ENCODE results near the gene PHC2.

The PHC2 gene

GRCh38 chr1:33364565-33364918 lies 66.4 kb downstream of the PHC2 start:
- H3K9me3 ChIP-seq (replicated peaks; ENCODE audit: low read length) = no peaks in the 10 kb centered on the region
- no peaks in the 10 kb centered on the region for H3K27me3 ChIP-seq (ENCODE audit: control insufficient read depth, insufficient read depth, low read length)
- H3K4me1 ChIP-seq (ENCODE audit: control insufficient read depth, insufficient read depth, low read length) = peaks cover 7% of the 10 kb centered on the region
- peaks cover 54% of the 10 kb centered on the region for H3K36me3 ChIP-seq (ENCODE audit: insufficient read depth, low read length)
- H3K4me3 ChIP-seq (ENCODE audit: low read length) = no peak overlapping the region
- H3K9ac ChIP-seq (ENCODE audit: low read depth, low read length) = no peak overlapping the region
- no peak overlapping the region for H3K4me2 ChIP-seq (ENCODE audit: low read length)

- Histone ChIP-seq H3K9ac (ENCODE audit: low read depth, low read length) (no peak overlapping the region), H3K4me1 (ENCODE audit: control insufficient read depth, insufficient read depth, low read length) (peaks cover 7% of the 10 kb centered on the region), H3K27me3 (ENCODE audit: control insufficient read depth, insufficient read depth, low read length) (no peaks in the 10 kb centered on the region), H3K4me2 (ENCODE audit: low read length) (no peak overlapping the region), H3K9me3 (replicated peaks; ENCODE audit: low read length) (no peaks in the 10 kb centered on the region), H3K36me3 (ENCODE audit: insufficient read depth, low read length) (peaks cover 57% of the 10 kb centered on the region), H3K4me3 (ENCODE audit: low read length) (no peak overlapping the region)
Observed at GRCh38 chr1:33363470-33363861, 67.4 kb downstream of the PHC2 start.

GRCh38 chr1:33363021-33363420 lies 67.9 kb downstream of the PHC2 start:
- H3K36me3 ChIP-seq (ENCODE audit: insufficient read depth, low read length) = peaks cover 61% of the 10 kb centered on the region
- H3K4me2 ChIP-seq (ENCODE audit: low read length) = no peak overlapping the region
- H3K4me3 ChIP-seq (ENCODE audit: low read length) = no peak overlapping the region
- H3K9me3 ChIP-seq (replicated peaks; ENCODE audit: low read length) = no peaks in the 10 kb centered on the region
- peaks cover 7% of the 10 kb centered on the region for H3K4me1 ChIP-seq (ENCODE audit: control insufficient read depth, insufficient read depth, low read length)
- H3K27me3 ChIP-seq (ENCODE audit: control insufficient read depth, insufficient read depth, low read length) = no peaks in the 10 kb centered on the region
- H3K9ac ChIP-seq (ENCODE audit: low read depth, low read length) = no peak overlapping the region

- Histone ChIP-seq H3K27me3 (ENCODE audit: control insufficient read depth, insufficient read depth, low read length) (no peaks in the 10 kb centered on the region), H3K4me1 (ENCODE audit: control insufficient read depth, insufficient read depth, low read length) (peaks cover 7% of the 10 kb centered on the region), H3K4me3 (ENCODE audit: low read length) (no peak overlapping the region), H3K4me2 (ENCODE audit: low read length) (no peak overlapping the region), H3K9ac (ENCODE audit: low read depth, low read length) (no peak overlapping the region), H3K36me3 (ENCODE audit: insufficient read depth, low read length) (peaks cover 68% of the 10 kb centered on the region), H3K9me3 (replicated peaks; ENCODE audit: low read length) (no peaks in the 10 kb centered on the region)
Observed at GRCh38 chr1:33361532-33362235, 69.2 kb downstream of the PHC2 start.

GRCh38 chr1:33360367-33360766 lies 70.5 kb downstream of the PHC2 start:
- Histone ChIP-seq H3K9me3 (replicated peaks; ENCODE audit: low read length) (no peaks in the 10 kb centered on the region), H3K4me2 (ENCODE audit: low read length) (no peak overlapping the region), H3K27me3 (ENCODE audit: control insufficient read depth, insufficient read depth, low read length) (no peaks in the 10 kb centered on the region), H3K4me1 (ENCODE audit: control insufficient read depth, insufficient read depth, low read length) (peaks cover 2% of the 10 kb centered on the region), H3K4me3 (ENCODE audit: low read length) (no peak overlapping the region), H3K9ac (ENCODE audit: low read depth, low read length) (no peak overlapping the region), H3K36me3 (ENCODE audit: insufficient read depth, low read length) (peaks cover 59% of the 10 kb centered on the region)

- no peaks in the 10 kb centered on the region for H3K27me3 ChIP-seq (ENCODE audit: control insufficient read depth, insufficient read depth, low read length)
- H3K9me3 ChIP-seq (replicated peaks; ENCODE audit: low read length) = no peaks in the 10 kb centered on the region
- H3K4me3 ChIP-seq (ENCODE audit: low read length) = no peak overlapping the region
- no peak overlapping the region for H3K9ac ChIP-seq (ENCODE audit: low read depth, low read length)
- H3K4me2 ChIP-seq (ENCODE audit: low read length) = no peak overlapping the region
- H3K4me1 ChIP-seq (ENCODE audit: control insufficient read depth, insufficient read depth, low read length) = no peaks in the 10 kb centered on the region
- H3K36me3 ChIP-seq (ENCODE audit: insufficient read depth, low read length) = peaks cover 57% of the 10 kb centered on the region
Observed at GRCh38 chr1:33359931-33360330, 71.0 kb downstream of the PHC2 start.

- H3K9ac ChIP-seq (ENCODE audit: low read depth, low read length) = no peak overlapping the region
- H3K4me3 ChIP-seq (ENCODE audit: low read length) = no peak overlapping the region
- no peaks in the 10 kb centered on the region for H3K9me3 ChIP-seq (replicated peaks; ENCODE audit: low read length)
- H3K4me2 ChIP-seq (ENCODE audit: low read length) = no peak overlapping the region
- H3K27me3 ChIP-seq (ENCODE audit: control insufficient read depth, insufficient read depth, low read length) = no peaks in the 10 kb centered on the region
- no peaks in the 10 kb centered on the region for H3K4me1 ChIP-seq (ENCODE audit: control insufficient read depth, insufficient read depth, low read length)
- H3K36me3 ChIP-seq (ENCODE audit: insufficient read depth, low read length) = peaks cover 59% of the 10 kb centered on the region
Observed at GRCh38 chr1:33358795-33359503, 71.9 kb downstream of the PHC2 start.

GRCh38 chr1:33358114-33358794 lies 72.6 kb downstream of the PHC2 start:
- H3K4me2 ChIP-seq (ENCODE audit: low read length) = no peak overlapping the region
- no peak overlapping the region for H3K9ac ChIP-seq (ENCODE audit: low read depth, low read length)
- no peak overlapping the region for H3K4me3 ChIP-seq (ENCODE audit: low read length)
- no peaks in the 10 kb centered on the region for H3K4me1 ChIP-seq (ENCODE audit: control insufficient read depth, insufficient read depth, low read length)
- peaks cover 62% of the 10 kb centered on the region for H3K36me3 ChIP-seq (ENCODE audit: insufficient read depth, low read length)
- H3K9me3 ChIP-seq (replicated peaks; ENCODE audit: low read length) = no peaks in the 10 kb centered on the region
- H3K27me3 ChIP-seq (ENCODE audit: control insufficient read depth, insufficient read depth, low read length) = no peaks in the 10 kb centered on the region

- no peak overlapping the region for H3K4me2 ChIP-seq (ENCODE audit: low read length)
- no peak overlapping the region for H3K9ac ChIP-seq (ENCODE audit: low read depth, low read length)
- H3K4me1 ChIP-seq (ENCODE audit: control insufficient read depth, insufficient read depth, low read length) = no peaks in the 10 kb centered on the region
- H3K9me3 ChIP-seq (replicated peaks; ENCODE audit: low read length) = no peaks in the 10 kb centered on the region
- no peaks in the 10 kb centered on the region for H3K27me3 ChIP-seq (ENCODE audit: control insufficient read depth, insufficient read depth, low read length)
- no peak overlapping the region for H3K4me3 ChIP-seq (ENCODE audit: low read length)
- H3K36me3 ChIP-seq (ENCODE audit: insufficient read depth, low read length) = peaks cover 55% of the 10 kb centered on the region
Observed at GRCh38 chr1:33357099-33357498, 73.8 kb downstream of the PHC2 start.

GRCh38 chr1:33354707-33355316 lies 76.1 kb downstream of the PHC2 start:
- Histone ChIP-seq H3K9ac (ENCODE audit: low read depth, low read length) (no peak overlapping the region), H3K4me3 (ENCODE audit: low read length) (no peak overlapping the region), H3K4me2 (ENCODE audit: low read length) (no peak overlapping the region), H3K9me3 (replicated peaks; ENCODE audit: low read length) (no peaks in the 10 kb centered on the region), H3K27me3 (ENCODE audit: control insufficient read depth, insufficient read depth, low read length) (no peaks in the 10 kb centered on the region), H3K4me1 (ENCODE audit: control insufficient read depth, insufficient read depth, low read length) (peaks cover 10% of the 10 kb centered on the region), H3K36me3 (ENCODE audit: insufficient read depth, low read length) (peaks cover 54% of the 10 kb centered on the region)

GRCh38 chr1:33353531-33353930 lies 77.4 kb downstream of the PHC2 start:
- H3K36me3 ChIP-seq (ENCODE audit: insufficient read depth, low read length) = peaks cover 47% of the 10 kb centered on the region
- H3K27me3 ChIP-seq (ENCODE audit: control insufficient read depth, insufficient read depth, low read length) = no peaks in the 10 kb centered on the region
- peaks cover 10% of the 10 kb centered on the region for H3K4me1 ChIP-seq (ENCODE audit: control insufficient read depth, insufficient read depth, low read length)
- no peak overlapping the region for H3K4me3 ChIP-seq (ENCODE audit: low read length)
- no peaks in the 10 kb centered on the region for H3K9me3 ChIP-seq (replicated peaks; ENCODE audit: low read length)
- H3K9ac ChIP-seq (ENCODE audit: low read depth, low read length) = no peak overlapping the region
- no peak overlapping the region for H3K4me2 ChIP-seq (ENCODE audit: low read length)
